ENCODE measurements around the gene KANK4.

Gene KANK4

DNA sequence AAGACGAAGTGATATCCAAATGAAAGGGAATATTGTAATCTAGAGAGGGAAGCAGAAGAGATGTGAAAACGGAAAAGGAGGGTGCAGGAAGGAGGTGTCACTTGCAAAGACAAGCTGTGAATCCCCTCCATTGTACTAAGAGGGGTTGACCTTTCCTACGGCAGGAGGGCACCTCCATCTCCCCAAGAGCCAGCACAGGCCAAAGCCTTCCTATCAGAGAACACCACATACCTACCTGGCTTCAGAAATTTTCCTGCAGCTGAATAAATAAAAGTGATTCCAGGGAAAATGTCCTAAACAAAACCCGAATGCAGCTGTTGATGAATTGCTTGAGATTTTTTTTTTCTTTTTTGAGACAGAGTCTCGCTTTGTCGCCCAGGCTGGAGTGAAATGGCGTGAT is 14.3 kb downstream of the KANK4 start:
- no peak for ATAC-seq
- DNase-seq = no peak

GRCh38 chr1:62304515-62304914 is 14.7 kb downstream of the KANK4 start:
- ATAC-seq (no peak), DNase-seq (no peak)

GRCh38 chr1:62301726-62302390 is 17.4 kb downstream of the KANK4 start:
- DNase-seq (no peak), ATAC-seq (no peak)

DNA sequence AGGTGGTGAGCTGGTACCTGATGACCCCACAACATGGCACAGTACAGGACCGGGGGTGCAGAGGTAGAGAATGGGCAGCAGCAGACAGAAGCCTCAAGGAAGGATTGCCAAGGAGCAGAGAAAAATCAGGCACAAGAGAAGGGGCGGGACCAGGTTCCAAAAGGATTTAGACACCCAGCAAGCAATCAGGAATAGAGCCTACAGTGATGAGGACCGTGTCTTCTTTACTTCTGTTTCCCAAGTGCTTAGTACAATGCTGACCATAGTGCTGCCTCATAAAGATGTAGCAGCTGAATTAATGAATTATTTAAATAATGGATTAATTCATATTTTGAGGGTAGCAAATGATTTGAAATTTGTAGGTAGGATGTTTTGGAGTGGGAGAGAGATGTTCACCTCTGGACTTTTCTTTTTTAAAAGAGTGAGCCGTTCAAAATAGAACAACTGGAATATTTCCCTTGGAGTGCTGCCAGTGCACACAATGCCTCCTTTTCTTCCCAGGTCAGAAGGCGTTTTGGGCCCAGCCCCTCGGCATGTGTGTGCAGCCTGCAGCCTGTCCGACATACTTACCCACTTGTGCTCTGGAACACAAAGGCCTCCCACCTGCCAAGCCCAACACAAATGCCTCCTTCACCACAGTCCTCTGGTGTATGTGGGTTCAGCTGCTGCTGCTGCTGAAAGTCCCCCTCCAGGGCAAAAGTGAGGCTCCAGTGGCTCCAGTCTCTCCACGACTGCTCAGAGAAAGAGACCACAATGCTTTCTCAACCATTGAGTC is 19.6 kb downstream of the KANK4 start:
- no peak for DNase-seq

DNA sequence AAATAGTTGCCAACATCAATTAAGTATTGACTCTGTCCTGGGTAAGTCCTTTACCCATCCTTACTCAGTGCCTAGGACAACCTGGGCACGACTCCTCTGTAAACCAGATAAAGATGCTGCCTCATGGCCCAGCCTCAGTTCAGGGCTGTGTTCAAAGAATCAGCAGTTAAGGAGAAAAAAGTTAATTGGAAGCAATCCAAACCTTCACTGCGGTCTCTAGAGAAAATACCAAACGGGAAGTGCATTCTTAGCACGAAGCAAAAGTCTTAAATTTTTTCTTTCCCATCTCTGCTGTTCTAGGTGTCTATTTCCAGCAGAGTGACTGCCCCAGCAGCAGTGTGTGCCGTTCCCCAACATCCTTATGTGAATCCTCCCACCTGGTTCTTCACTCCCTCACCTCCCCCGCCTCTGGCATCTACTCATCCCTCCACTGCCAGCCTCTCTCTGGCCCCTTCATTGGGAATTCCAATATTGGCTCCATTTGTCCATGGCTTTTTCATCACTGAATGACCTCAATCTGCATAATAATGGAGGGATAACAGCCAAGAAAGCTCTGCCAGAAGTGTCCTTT is 23.2 kb downstream of the KANK4 start:
- DNase-seq (no peak), ATAC-seq (peak; percentile 14)

More for the DNA sequence above, 19.6 kb downstream of the KANK4 start:
- ATAC-seq = no peak

DNA sequence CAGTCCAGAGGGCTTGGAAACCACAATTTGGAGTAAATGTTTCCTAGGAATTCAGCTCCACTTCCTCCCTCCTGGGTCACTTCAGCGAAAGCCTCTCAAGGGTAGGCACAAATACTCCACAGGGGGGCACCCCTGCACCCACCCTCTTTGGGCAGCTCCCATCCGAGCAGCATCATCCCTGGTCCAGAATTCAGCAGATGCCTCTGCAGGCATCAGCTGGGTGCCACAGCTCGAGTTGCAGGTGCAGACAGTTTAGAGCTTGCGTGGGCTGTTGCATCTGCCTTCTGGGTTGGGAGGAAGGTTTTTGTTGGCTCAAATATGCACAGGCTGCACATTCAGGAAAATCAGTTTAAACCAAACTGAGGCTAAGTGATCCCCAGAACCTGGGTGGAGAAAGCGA is 25.0 kb downstream of the KANK4 start:
- DNase-seq = peak; percentile 13
- no peak for ATAC-seq

DNA sequence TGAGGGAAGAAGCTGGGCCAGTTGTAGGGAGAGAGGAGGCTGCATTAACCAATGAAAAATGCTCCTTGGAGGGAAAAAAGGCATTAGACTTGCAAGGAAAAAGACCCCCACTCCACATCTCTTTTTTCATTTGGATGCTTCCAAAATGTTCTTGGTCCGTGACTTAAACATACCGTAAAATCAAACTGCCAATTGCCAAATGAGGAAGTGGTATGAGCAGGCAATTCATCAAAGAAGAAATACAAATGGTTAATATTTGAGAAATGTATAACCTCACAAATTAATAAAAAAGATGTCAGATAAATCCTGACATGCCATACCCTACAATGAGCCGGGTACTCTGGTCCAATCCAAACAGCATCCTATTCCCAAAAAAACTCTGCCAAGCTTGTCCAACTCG is 30.6 kb downstream of the KANK4 start:
- ATAC-seq = no peak
- DNase-seq = no peak

DNA sequence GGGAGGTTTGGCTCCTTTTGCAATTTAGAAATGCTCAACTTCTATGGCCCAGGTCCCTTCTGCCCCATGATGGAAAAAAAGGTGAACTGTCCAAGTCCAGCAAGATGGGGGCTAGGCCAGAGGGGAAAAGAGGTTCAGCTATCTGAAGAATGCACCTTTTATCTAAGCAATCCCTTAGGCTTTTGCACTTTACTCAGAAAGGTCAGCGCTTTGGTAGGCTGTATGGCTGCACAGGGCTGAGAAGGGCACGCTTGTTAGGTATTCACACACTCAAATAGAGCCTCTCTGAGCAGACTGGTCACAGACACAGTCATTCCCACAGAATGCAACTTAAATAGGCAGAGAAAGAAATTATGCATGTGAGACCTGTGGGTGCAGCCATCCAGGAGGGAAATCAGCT is 31.0 kb downstream of the KANK4 start:
- DNase-seq (no peak), ATAC-seq (no peak)

GRCh38 chr1:62286786-62287224 is 32.4 kb downstream of the KANK4 start:
- no peak for DNase-seq
- ATAC-seq = no peak

DNA sequence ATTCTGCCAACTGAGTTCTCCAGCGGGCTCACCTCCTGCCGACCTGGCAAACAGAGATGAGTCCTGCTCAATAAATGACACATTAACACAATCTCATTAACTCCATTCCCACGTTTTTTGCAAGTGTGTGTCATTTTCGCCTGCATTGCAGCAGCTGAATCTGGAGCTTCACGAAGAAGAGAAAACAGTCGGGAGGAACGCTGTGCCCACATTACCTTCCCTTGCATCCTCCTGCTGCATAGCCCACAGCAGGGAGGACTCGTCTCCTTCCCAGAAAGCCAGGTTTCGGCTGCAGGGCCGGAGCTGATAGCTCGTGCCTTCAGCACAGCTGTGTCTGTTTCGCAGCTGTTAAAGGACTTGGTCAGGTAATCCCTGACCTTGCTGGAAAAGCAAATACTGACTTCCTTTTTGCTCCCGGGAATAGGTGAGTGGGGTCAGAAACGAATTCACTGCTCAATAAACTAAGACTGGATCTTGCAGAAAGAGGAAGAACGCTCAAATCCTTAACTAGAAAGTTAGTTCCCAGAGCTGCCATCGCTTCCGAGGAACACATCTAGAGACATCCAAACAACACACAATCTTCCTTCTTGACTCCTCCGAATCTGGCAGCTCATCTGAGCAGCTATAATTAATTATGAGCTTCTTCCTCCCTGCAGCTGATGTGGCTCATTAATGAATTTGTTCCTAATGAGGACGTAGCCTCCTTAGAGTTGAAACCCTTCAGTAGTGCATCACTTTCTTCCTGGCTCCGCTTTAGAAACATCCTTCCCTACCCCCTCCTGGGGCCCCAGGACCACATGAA is 33.0 kb downstream of the KANK4 start:
- no peak for ATAC-seq

GRCh38 chr1:62285440-62285839 is 33.8 kb downstream of the KANK4 start:
- DNase-seq (no peak), ATAC-seq (no peak)

More for the DNA sequence above, 33.0 kb downstream of the KANK4 start:
- DNase-seq = no peak

- no peak for DNase-seq
- no peak for ATAC-seq
Measured at GRCh38 chr1:62283986-62284385, 35.2 kb downstream of the KANK4 start.

- no peak for DNase-seq
- no peak for ATAC-seq
Measured at GRCh38 chr1:62282909-62283755, 36.1 kb downstream of the KANK4 start.

- DNase-seq = no peak
Measured at GRCh38 chr1:62281922-62282555, 37.2 kb downstream of the KANK4 start.

DNA sequence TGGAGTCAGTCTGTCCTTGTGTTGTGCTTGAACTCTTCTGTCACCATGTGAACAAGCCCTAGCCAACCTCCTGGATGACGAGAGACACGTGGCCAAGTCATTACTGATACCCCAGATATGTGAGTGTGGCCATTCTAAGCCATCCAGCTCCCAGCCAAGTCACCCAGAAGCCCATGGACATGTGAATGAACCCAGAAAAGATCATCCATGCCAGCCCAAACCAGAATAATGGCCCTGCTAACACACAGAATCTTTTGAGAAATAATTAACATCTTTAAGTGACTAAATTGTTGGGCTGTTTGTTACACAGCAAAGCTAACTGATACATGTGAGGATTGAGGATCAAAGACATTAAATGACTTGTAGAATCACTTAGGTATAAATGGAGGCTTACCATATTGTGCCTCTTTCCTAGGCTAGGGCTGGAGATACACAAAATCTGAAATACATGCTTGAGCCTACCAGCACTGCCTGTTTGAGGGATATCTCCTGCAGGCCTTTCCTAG is 38.2 kb downstream of the KANK4 start:
- DNase-seq = no peak
- no peak for ATAC-seq

More at GRCh38 chr1:62281922-62282555, 37.2 kb downstream of the KANK4 start:
- no peak for ATAC-seq

- DNase-seq (no peak), ATAC-seq (no peak)
Measured at GRCh38 chr1:62280150-62280549, 39.1 kb downstream of the KANK4 start.

DNA sequence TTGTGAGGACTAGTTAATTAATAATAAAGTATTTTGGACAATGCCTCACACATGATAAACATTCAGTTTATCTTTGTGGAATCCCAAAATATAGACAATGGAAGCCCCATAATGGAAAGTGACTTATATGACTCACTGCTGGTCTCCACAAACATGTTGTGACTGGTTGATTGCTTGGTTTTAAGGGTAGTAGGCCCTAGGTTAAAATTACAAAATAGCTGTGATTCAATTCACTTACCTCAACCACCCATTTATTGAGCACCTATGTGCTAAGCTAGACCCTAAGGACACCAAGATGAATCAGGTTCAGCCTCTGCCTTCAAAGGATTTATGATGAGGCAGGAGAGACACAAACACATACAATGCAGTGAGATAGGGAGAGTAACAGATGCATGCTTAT is 42.4 kb downstream of the KANK4 start:
- DNase-seq = no peak
- ATAC-seq = no peak

DNA sequence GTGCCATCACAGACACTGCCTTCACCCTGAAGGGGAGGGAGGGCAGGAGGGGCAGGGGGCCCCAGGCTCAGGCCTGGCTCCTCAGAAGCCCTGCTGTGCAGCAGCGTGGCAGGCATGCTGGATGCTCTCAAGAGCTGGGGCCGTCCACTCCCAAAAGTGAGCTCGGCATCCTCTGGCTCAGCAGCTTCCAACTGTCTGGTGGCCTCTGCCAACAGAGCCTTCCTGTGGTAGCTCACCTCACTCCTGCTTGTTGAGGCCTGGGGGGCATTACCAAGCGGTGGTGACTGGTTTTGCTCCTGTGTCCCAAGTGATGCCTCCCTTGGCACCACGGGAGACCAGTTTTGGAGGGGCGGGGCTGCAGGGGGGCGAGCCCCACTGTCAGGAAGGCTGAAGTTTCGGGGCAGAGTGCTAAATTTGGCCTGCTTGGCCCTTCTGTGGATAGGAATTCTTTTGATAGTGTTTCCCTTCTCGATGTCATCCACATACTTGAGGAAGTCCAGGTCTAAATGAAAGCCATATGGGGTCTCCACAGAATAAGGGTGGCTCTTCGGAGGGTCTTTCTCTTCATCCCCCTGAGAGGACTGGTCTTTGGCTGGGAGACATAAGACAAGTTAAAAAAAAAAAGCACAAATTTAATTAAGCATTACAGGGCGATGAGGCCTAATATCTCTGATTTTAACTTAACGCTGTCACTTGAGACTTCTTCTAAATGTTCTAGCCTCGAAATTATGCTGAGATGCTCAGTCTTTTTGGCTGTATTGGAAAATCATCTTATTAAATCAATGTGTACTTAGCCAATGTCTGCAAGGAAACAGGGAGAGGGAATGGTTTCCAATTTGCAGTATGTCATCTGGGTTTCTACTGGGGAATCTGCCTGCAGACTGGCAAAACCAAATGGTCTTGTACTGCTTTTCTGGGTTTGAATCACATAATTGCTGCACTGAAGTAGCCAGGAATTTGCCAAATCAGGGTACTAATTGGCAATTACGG is 44.4 kb downstream of the KANK4 start:
- ATAC-seq (no peak), DNase-seq (no peak)

GRCh38 chr1:62273953-62274352 is 45.3 kb downstream of the KANK4 start:
- DNase-seq (no peak), ATAC-seq (no peak)

Measured in stimulated activated naive CD8-positive, alpha-beta T cell treated with anti-CD3 and anti-CD28 coated beads, Interleukin-15, Interleukin-2, amounts not matched to agents 100 U/mL and 50 U/mL, for 24 hours (primary cell).